COLO668 (cell line): ENCODE measurements around the gene GRIP1.

ENCODE experiments used
- DNase-seq: peaks from one replicate; lab custom pipeline; 2025; ENCODE audit not compliant: unreplicated experiment; lab: John Stamatoyannopoulos, UW

The GRIP1 gene, protein sequence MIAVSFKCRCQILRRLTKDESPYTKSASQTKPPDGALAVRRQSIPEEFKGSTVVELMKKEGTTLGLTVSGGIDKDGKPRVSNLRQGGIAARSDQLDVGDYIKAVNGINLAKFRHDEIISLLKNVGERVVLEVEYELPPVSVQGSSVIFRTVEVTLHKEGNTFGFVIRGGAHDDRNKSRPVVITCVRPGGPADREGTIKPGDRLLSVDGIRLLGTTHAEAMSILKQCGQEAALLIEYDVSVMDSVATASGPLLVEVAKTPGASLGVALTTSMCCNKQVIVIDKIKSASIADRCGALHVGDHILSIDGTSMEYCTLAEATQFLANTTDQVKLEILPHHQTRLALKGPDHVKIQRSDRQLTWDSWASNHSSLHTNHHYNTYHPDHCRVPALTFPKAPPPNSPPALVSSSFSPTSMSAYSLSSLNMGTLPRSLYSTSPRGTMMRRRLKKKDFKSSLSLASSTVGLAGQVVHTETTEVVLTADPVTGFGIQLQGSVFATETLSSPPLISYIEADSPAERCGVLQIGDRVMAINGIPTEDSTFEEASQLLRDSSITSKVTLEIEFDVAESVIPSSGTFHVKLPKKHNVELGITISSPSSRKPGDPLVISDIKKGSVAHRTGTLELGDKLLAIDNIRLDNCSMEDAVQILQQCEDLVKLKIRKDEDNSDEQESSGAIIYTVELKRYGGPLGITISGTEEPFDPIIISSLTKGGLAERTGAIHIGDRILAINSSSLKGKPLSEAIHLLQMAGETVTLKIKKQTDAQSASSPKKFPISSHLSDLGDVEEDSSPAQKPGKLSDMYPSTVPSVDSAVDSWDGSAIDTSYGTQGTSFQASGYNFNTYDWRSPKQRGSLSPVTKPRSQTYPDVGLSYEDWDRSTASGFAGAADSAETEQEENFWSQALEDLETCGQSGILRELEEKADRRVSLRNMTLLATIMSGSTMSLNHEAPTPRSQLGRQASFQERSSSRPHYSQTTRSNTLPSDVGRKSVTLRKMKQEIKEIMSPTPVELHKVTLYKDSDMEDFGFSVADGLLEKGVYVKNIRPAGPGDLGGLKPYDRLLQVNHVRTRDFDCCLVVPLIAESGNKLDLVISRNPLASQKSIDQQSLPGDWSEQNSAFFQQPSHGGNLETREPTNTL

GRCh38 chr12:66678338-66679275 is at the start of gene GRIP1:
Gene GRIP1, minus strand, starts transcription at chr12:66679076. Its CDS starts 172 bp downstream, at chr12:66678904.
- DNase-seq, result no peak

DNA sequence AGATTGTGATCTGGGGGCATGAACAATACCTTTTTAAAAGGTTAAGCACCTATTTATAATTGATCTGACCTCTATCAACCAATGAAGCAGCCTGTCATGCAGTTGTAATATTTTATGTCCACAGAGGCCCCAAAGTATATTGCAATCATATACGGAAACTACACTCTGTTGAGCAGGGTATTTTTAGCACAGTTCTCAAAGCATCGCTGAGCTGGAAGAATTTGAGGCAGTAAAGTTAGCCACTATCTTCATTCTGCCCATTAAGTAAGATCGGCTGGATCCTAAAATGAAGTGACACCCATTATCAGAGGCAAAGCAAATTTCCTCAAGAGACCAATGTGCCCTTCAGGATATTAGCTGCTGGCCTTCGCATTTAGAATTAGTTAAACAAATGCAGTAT is 47.7 kb upstream of the GRIP1 start:
- DNase-seq, result no peak

DNA sequence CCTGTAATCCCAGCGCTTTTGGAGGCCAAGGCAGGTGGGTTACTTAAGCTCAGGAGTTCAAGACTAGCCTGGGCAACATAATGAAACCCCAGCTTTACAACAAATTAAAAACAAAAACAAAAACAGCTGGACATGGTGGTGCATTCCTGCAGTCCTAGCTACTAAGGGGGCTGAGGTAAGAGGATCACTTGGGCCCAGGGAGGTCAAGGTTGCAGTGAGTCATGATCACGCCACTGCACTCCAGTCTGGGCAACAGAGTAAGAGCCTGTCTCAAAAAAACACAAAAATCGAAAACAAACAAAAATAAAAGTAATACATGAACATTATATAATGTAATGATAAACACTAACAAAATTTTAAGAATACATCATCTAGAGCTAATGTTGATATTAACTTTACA is 46.2 kb upstream of the GRIP1 start:
- DNase-seq, result no peak

DNA sequence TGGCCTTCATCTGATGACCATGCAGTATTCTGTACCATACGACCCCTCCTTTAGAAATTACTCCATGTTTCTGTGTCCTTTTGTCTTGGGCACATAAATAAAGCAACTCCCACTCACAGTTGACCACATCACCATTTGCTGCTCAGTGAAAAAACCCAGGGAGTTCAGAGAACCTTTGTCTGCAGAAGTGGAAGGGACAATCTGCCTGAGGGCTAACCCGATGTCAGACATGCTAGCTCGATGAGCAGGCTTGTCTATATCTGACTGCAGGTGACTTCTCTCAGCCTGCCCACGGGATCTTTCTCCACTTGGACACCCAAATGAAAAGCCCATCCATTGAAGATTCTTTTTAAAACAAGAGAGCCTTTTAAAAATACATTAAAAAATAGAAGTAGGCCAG is 45.7 kb upstream of the GRIP1 start:
- no peak for DNase-seq

DNA sequence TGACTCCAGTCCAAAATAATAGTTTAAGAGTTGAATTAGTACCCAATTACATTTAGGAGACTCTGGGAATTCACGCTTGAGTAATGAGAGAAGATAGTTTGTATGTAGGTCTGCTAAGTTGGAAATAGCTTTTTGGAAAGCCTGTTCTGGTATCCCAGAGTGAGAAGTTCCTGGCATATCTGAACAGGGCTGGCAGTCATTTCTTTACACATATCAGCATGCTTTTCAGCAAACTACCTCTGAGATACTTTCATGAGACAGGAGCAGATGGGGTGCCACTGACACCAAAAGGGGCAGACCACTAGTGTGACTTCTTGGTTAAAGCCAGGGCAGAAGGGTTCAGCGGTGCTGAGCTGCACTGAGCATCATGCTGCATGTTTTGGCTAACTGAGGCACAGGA is 45.1 kb upstream of the GRIP1 start:
- no peak for DNase-seq

DNA sequence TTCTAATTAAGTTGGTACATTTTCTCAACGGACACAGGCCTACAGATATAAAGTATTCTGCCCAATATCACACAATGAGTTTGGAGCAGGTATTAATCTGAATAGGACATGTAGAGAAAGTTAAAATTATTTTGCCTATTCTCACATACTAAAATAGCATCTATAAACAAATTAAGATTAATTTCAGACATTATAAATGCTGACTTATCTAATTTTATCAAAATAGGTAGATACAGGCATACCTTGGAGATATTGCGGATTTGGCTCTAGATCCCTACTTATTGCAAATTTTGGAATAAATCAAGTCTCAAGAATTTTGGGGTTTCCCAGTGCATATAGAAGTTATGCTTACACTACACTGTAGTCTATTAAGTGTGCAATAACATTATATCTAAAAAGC is 41.0 kb upstream of the GRIP1 start:
- no peak for DNase-seq

DNA sequence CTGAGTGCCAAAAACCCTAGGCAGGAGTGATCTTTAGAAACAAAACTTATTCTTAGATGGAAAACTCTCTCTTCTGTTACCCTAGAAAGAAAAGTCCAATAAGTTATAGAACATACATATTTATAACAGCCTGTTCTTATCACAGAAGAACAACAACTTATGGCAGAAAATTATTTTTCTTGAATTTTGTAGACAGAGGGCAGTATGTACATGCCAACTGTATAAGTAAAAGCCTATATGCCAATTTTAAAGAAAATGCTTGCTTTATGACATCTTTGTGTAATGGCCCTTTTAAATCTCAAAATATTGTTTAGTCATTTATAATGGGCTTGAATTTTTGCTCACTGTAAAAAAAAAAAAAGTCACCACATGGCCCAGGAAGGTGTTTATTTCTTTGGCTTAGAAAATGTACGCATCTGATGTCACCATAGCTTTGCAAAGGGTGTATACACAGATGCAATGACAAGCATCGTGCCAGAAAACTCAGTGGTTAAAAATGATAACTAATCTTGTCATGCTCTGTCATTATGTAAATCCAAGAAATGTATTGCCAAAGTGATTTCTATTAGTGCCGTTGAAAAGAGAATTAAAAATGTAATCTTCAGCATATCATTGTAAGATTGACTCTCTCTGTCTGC is 38.3 kb upstream of the GRIP1 start:
- DNase-seq, result no peak

GRCh38 chr12:66716522-66716921 is 37.6 kb upstream of the GRIP1 start:
- no peak for DNase-seq

DNA sequence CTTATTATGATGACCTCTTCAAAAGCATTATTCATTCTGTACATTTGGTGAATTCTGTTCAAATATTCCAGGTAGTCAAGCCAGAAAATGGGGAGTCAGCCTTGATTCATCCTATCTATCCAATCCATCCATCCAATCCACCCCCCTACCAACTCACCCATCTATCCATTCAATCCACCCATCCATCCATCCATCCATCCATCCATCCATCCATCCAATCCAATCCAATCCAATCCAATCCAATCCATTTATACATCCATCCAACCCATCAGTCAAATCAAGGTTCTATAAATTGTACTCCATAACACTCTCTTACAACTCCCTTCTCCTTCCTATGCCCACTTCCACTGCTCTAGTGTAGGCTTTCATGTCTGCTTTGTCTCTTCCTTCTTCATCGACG is 35.8 kb upstream of the GRIP1 start:
- no peak for DNase-seq

- DNase-seq, result no peak
Observed at GRCh38 chr12:66713984-66714383, 35.1 kb upstream of the GRIP1 start.

DNA sequence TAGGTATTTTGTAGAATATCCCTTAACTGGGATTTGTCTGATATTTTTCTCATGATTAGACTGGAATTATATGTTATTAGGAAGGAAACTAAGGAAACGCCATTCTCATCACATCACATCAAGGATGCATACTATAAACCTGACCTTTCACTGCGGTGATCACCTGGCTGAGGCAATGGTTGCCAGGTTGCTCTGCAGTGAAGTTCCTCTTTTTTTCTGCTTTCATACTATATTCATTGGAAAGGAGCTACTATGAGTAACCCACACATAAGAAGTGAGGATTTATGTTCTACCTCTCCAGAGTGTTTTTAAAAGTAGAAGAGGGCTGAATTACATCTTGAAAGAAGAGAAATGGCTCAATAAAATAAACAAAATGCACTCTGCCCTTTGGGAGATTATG is 31.0 kb upstream of the GRIP1 start:
- no peak for DNase-seq

GRCh38 chr12:66709457-66709773 is 30.5 kb upstream of the GRIP1 start:
- no peak for DNase-seq

DNA sequence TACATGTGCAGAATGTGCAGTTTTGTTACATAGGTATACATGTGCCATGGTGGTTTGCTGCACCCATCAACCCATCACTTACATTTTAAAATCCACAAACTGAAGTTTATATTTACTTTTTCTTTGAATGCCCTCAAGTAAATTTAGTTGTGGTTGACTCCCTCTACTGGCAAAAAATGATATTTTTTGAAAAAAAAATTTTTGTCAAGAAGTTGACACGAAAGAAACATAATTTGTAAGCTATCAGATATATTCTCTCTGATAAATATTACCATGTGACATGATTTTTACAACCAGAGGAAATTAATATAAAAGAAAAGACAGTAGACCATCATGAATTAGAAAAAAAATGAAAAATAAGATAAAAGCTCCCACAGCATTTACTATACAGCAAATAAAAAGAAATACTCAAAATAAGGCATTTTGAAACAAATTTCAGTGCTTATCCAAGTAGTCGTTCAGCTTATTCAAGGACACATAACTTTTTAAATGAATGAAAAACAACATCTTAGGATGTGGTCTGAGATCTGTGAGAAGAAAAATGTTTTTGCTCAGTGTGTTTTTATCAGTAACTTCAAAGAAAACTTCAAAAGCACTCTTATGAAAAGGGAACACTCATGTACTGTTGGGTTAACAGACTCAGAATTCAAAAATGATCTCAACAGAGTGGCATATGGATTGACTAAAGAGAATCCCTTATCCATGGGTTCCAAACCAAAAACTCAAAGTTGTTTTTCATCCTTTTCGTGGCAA is 30.0 kb upstream of the GRIP1 start:
- DNase-seq, result no peak

DNA sequence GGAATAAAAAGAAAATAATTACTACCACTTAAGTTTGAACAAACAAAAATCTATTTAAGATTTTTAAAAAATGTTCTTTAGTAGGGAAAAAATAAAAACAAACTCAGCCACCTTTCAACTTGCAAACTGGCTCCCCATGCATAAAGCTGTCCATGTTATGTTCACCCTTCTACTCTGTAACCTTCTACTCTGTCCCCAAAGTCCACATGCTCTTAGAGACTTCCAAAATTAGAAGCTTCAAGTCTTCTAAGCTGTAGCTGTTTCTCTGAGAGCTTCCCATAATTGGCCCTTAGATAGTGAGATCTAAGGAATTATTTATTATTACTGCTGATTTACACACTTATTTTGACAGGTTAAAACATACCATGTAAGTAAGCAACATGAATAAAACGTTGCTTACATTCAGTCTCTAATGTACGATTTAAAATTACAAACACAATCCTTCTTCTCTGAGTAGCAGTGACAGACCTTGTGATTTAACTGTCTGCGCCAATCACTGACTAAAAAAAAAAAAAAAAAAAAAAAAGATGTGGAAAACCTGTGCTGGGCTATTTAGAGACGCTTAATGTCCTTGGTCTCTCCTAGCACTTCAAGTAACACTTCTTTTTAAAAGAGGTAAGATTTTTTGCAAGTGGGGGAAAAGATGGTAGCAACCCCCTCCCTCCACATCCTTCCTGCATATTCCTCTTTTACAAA is 28.3 kb upstream of the GRIP1 start:
- DNase-seq, result no peak

- DNase-seq, result no peak
Observed at GRCh38 chr12:66699738-66700482, 21.0 kb upstream of the GRIP1 start.

- DNase-seq, result no peak
Observed at GRCh38 chr12:66698558-66698957, 19.7 kb upstream of the GRIP1 start.

DNA sequence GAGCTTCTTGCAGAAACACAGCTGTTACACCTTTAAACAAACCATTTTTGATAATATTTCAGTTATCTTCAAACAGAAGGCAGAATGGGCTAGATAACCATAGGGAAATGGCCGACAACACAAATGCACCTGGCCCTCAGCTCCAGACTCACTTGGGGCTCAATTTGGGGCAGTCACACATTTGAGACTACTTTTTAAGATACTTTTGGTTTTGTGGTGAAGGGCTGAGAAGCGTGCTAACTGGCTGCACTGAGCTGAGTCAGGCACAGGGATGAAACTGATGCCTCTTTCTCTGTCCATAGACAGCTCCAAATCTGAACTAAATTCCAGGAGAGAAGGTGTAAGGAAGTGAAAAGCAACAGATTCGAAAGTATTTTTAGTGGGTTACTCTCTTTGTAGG is 18.5 kb upstream of the GRIP1 start:
- DNase-seq, result no peak
